Caco-2 (cell line): ENCODE data around the gene MACROD2. TPM values are rescaled to one million over a fixed set of nuclear protein-coding genes. Genes with fewer than 3 reads are reported as not detected.

Experiments
- BruUV-seq: library from RNA; stranded (reverse); fragments of 400-500 nt; replicated peaks from 2 replicates; lab custom pipeline; 2021; lab: Mats Ljungman, UMichigan
- CTCF ChIA-PET: fragments of 300-600 bp; sonication (Branson Sonifier 250); formaldehyde crosslinking; loops from one replicate; lab custom pipeline; 2022; ENCODE audit warnings: antibody characterized with exemption; lab: Charles Lee
- POLR2A ChIA-PET: fragments of 300-600 bp; sonication (Branson Sonifier 250); formaldehyde crosslinking; loops from one replicate; lab custom pipeline; 2022; ENCODE audit warnings: antibody characterized with exemption; lab: Charles Lee
- DNase-seq, 2 experiments: peaks; one replicate each; pipeline versions ENCODE4 v3.0.0 to v3.0.0-alpha.2; 2020 to 2022
- H3K27me3 ChIP-seq: replicated peaks from 2 replicates; pipeline ENCODE4 v1.6.0; 2011; ENCODE audit warnings: low read length; ENCODE audit not compliant: control insufficient read depth, insufficient read depth
- H3K36me3 ChIP-seq: 2 replicates; pipeline ENCODE4 v1.5.1; 2011; ENCODE audit warnings: low read length; ENCODE audit not compliant: control insufficient read depth, insufficient read depth
- H3K4me1 ChIP-seq: fragments of 250-450 bp; sonication (Bioruptor Pico); 2 replicates; pipeline ENCODE4 v1.5.1; 2020; ENCODE audit warnings: mild to moderate bottlenecking
- H3K4me3 ChIP-seq: 2 replicates; pipeline ENCODE4 v1.5.1; 2011; ENCODE audit warnings: low read depth, mild to moderate bottlenecking, control low read depth, low read length
- H3K9me3 ChIP-seq: fragments of 250-450 bp; sonication (Bioruptor Pico); 2 replicates; pipeline ENCODE4 v1.5.1; 2020; ENCODE audit warnings: mild to moderate bottlenecking, moderate library complexity
- H3K27ac Mint-ChIP-seq: one replicate; pipeline ENCODE4 v1.8.0; 2022; ENCODE audit warnings: mixed read lengths; ENCODE audit not compliant: unreplicated experiment
- H3K27me3 Mint-ChIP-seq: one replicate; pipeline ENCODE4 v1.8.0; 2022; ENCODE audit warnings: mixed read lengths; ENCODE audit not compliant: insufficient read depth, unreplicated experiment
- H3K36me3 Mint-ChIP-seq: one replicate; pipeline ENCODE4 v1.8.0; 2022; ENCODE audit warnings: mild to moderate bottlenecking, mixed read lengths; ENCODE audit not compliant: insufficient read depth, unreplicated experiment
- H3K4me1 Mint-ChIP-seq: one replicate; pipeline ENCODE4 v1.8.0; 2022; ENCODE audit warnings: low read depth, mixed read lengths; ENCODE audit not compliant: unreplicated experiment
- H3K4me3 Mint-ChIP-seq: one replicate; pipeline ENCODE4 v1.8.0; 2022; ENCODE audit warnings: mild to moderate bottlenecking, moderate library complexity, mixed read lengths; ENCODE audit not compliant: unreplicated experiment
- H3K9me3 Mint-ChIP-seq: one replicate; pipeline ENCODE4 v1.8.0; 2022; ENCODE audit warnings: mixed read lengths; ENCODE audit not compliant: unreplicated experiment
- intact Hi-C: fragments of 100-400 bp; cut with micrococcal nuclease; formaldehyde crosslinking; loops from one replicate; pipeline ENCODE4 v1.10.0; 2022; ENCODE audit not compliant: unreplicated experiment
- total RNA-seq: library from RNA; stranded (reverse); gene quantifications from 2 replicates; pipeline ENCODE4 v1.2.3, GENCODE V29; 2022
- TF ChIP-seq, protein P1 (sequence below), 2 experiments: fragments of 200-600 bp in 1 of 2; IDR thresholded peaks; 1 replicate in 1 of 2; 2 replicates in 1 of 2; pipeline versions ENCODE4 v1.5.1 to v1.8.0; 2011 to 2022; ENCODE audit warnings: antibody characterized with exemption in 1 of 2, control low read depth in 1 of 2, inconsistent platforms in 1 of 2, low read depth in 1 of 2, low read length in 1 of 2, mild to moderate bottlenecking in 1 of 2, moderate library complexity in 1 of 2; ENCODE audit not compliant: insufficient read depth in 1 of 2, severe bottlenecking in 1 of 2, unreplicated experiment in 1 of 2

MACROD2 gene
- total RNA-seq, 1 experiment from 2014 or later = 6.4 TPM

DNA sequence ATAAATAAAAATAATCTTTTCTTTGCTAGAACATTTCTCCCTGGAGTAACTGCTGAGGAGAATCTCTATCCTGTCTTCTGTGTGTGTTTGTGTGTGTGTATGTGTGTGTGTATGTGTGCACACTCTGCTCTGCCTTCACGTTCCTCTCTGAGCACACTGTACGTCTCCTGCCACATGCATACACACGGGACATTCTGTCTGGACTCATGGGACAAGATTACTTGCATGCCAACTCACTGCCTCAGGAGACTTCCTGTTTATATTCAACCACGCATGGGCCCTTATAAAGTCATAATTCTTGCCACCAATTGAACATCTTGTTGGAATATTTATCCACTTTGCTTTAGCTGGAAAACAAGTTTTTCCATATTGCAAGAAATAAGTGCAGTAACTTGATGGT, 1647.4 kb downstream of the MACROD2 start:
- no peak overlapping the region for H3K4me3 ChIP-seq
- ChIA-PET POLR2A (no interaction called here), CTCF (no interaction called here)
- H3K9me3 ChIP-seq = no peaks in the 10 kb centered on the region
- H3K27me3 ChIP-seq = no peaks in the 10 kb centered on the region
- H3K36me3 ChIP-seq = no peaks in the 10 kb centered on the region
- Mint-ChIP-seq H3K27me3 (no peaks in the 10 kb centered on the region), H3K36me3 (no peaks in the 10 kb centered on the region), H3K9me3 (peaks cover 10% of the 10 kb centered on the region), H3K4me3 (no peak overlapping the region), H3K27ac (no peak overlapping the region), H3K4me1 (peaks cover 12% of the 10 kb centered on the region)
- TF ChIP-seq, protein P1, sequence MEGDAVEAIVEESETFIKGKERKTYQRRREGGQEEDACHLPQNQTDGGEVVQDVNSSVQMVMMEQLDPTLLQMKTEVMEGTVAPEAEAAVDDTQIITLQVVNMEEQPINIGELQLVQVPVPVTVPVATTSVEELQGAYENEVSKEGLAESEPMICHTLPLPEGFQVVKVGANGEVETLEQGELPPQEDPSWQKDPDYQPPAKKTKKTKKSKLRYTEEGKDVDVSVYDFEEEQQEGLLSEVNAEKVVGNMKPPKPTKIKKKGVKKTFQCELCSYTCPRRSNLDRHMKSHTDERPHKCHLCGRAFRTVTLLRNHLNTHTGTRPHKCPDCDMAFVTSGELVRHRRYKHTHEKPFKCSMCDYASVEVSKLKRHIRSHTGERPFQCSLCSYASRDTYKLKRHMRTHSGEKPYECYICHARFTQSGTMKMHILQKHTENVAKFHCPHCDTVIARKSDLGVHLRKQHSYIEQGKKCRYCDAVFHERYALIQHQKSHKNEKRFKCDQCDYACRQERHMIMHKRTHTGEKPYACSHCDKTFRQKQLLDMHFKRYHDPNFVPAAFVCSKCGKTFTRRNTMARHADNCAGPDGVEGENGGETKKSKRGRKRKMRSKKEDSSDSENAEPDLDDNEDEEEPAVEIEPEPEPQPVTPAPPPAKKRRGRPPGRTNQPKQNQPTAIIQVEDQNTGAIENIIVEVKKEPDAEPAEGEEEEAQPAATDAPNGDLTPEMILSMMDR (IDR thresholded peaks at IDR 0.05; ENCODE audit: insufficient read depth in 1 of 2, low read depth in 1 of 2, low read length in 1 of 2, severe bottlenecking in 1 of 2, unreplicated experiment in 1 of 2) = no peak
- no TSS peak for BruUV-seq
- intact Hi-C loops = no loop called here
- DNase-seq = no peak
- peaks cover 15% of the 10 kb centered on the region for H3K4me1 ChIP-seq

DNA sequence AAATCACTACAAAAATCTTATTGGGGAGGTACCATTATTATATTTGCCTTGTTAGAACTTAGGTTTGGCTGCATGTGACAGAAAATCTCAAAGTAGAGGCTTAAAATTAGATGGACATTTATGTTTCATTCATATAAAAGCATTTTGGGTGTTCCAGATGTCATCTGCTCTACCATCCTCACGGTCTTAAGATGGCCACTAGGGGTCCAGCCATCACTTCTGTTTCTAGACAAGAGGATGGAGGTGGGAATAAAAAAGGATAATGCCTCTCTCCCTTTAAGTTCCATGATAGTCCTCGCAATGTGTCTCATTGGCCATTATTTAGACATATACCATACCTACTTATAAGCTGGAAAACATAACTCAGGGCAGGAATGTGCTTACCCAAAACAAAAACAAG, 1648.4 kb downstream of the MACROD2 start:
- POLR2A ChIA-PET = no interaction called here
- Mint-ChIP-seq H3K4me3 (no peak overlapping the region), H3K27ac (no peak overlapping the region), H3K36me3 (no peaks in the 10 kb centered on the region), H3K9me3 (peaks cover 19% of the 10 kb centered on the region), H3K4me1 (peaks cover 7% of the 10 kb centered on the region), H3K27me3 (no peaks in the 10 kb centered on the region)
- CTCF ChIA-PET = interaction anchor here (0.7 kb wide), 1 partner anchor 874 kb away, joined by 3 read pairs; no protein-coding TSS in a partner anchor
- no TSS peak for BruUV-seq
- intact Hi-C loops = no loop called here
- DNase-seq = peak in 1 of 2 experiments; percentile 10
- Histone ChIP-seq H3K27me3 (no peaks in the 10 kb centered on the region), H3K36me3 (no peaks in the 10 kb centered on the region), H3K9me3 (no peaks in the 10 kb centered on the region), H3K4me1 (peaks cover 10% of the 10 kb centered on the region; the same call in 1 of the 2 replicates), H3K4me3 (no peak overlapping the region)
- TF ChIP-seq, protein P1 (IDR thresholded peaks at IDR 0.05; ENCODE audit: insufficient read depth in 1 of 2, low read depth in 1 of 2, low read length in 1 of 2, severe bottlenecking in 1 of 2, unreplicated experiment in 1 of 2) = peak; percentile 49 to 50

DNA sequence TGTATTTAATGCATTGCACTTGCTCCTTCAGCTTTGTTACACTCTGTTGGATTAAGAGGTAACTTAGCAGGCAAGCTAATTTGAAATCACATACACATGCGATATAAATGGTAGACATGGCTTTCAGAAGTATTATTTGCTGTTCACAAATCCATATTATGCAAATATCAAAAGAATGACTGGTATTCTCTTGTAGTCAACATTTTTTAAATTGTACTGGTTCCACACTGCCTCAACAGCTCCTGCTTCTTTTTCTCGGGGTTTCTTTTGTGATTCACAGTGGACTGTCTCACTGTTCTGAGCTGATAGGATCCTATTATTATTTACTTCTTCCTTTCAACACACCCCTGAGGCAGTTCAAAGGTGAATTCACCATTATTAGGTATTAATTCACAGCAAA, 1650.5 kb downstream of the MACROD2 start:
- intact Hi-C loops = no loop called here
- H3K36me3 Mint-ChIP-seq = no peaks in the 10 kb centered on the region
- no peaks in the 10 kb centered on the region for H3K27me3 ChIP-seq
- H3K9me3 ChIP-seq = no peaks in the 10 kb centered on the region
- POLR2A ChIA-PET = no interaction called here
- H3K4me1 Mint-ChIP-seq = peaks cover 13% of the 10 kb centered on the region
- no TSS peak for BruUV-seq
- H3K4me1 ChIP-seq = peaks cover 10% of the 10 kb centered on the region; the same call in 1 of the 2 replicates
- H3K27ac Mint-ChIP-seq = peak overlapping the region; percentile 23
- H3K36me3 ChIP-seq = no peaks in the 10 kb centered on the region
- CTCF ChIA-PET = interaction anchor here (0.8 kb wide), 1 partner anchor 8 kb away, joined by 5 read pairs; no protein-coding TSS in a partner anchor
- DNase-seq = no peak
- H3K27me3 Mint-ChIP-seq = no peaks in the 10 kb centered on the region
- H3K4me3 Mint-ChIP-seq = no peak overlapping the region
- peaks cover 27% of the 10 kb centered on the region for H3K9me3 Mint-ChIP-seq
- H3K4me3 ChIP-seq = no peak overlapping the region
- TF ChIP-seq, protein P1 (IDR thresholded peaks at IDR 0.05; ENCODE audit: insufficient read depth in 1 of 2, low read depth in 1 of 2, low read length in 1 of 2, severe bottlenecking in 1 of 2, unreplicated experiment in 1 of 2) = no peak
